H9 (cell line): ENCODE measurements around the gene PITPNM3. TPM values are rescaled to one million over a fixed set of nuclear protein-coding genes. Genes with fewer than 3 reads are reported as not detected.

Experiments
- DNase-seq: peaks from one replicate; pipeline ENCODE4 v3.0.0-alpha.2; 2017
- H2AFZ ChIP-seq: one replicate; pipeline ENCODE4 v1.6.1; 2013; ENCODE audit warnings: mild to moderate bottlenecking, low read length, control low read depth, moderate library complexity
- H2AK5ac ChIP-seq: 2 replicates; pipeline ENCODE4 v1.6.1; 2013; ENCODE audit warnings: low read length, control low read depth, mixed read lengths; ENCODE audit not compliant: insufficient read length
- H2BK120ac ChIP-seq: one replicate; pipeline ENCODE4 v1.6.1; 2013; ENCODE audit warnings: low read depth, mild to moderate bottlenecking, low read length, control low read depth, inconsistent platforms; ENCODE audit not compliant: poor library complexity, severe bottlenecking
- H2BK12ac ChIP-seq: 2 replicates; pipeline ENCODE4 v1.6.1; 2013; ENCODE audit warnings: low read length, control low read depth, mixed read lengths, low read depth; ENCODE audit not compliant: insufficient read length
- H2BK15ac ChIP-seq: 2 replicates; pipeline ENCODE4 v1.6.1; 2013; ENCODE audit warnings: low read depth, low read length, control low read depth
- H2BK20ac ChIP-seq: one replicate; pipeline ENCODE4 v1.6.1; 2013; ENCODE audit warnings: low read depth, mild to moderate bottlenecking, low read length, control low read depth, inconsistent platforms; ENCODE audit not compliant: poor library complexity, severe bottlenecking
- H2BK5ac ChIP-seq: 2 replicates; pipeline ENCODE4 v1.6.1; 2013; ENCODE audit warnings: low read length, control low read depth, mixed read lengths; ENCODE audit not compliant: insufficient read length
- H3K14ac ChIP-seq: 2 replicates; pipeline ENCODE4 v1.6.1; 2013; ENCODE audit warnings: low read length, control low read depth; ENCODE audit not compliant: insufficient read depth
- H3K18ac ChIP-seq: 2 replicates; pipeline ENCODE4 v1.6.1; 2013; ENCODE audit warnings: low read depth, mild to moderate bottlenecking, mixed read lengths, low read length, control low read depth; ENCODE audit not compliant: insufficient read length
- H3K23ac ChIP-seq: 2 replicates; pipeline ENCODE4 v1.6.1; 2013; ENCODE audit warnings: low read length, control low read depth, mixed read lengths, low read depth; ENCODE audit not compliant: insufficient read length
- H3K23me2 ChIP-seq: 2 replicates; pipeline ENCODE4 v1.6.1; 2013; ENCODE audit warnings: low read depth, mild to moderate bottlenecking, mixed read lengths, low read length, control low read depth; ENCODE audit not compliant: insufficient read length, poor library complexity, severe bottlenecking
- H3K27ac ChIP-seq: 2 replicates; pipeline ENCODE4 v1.5.1; 2013; ENCODE audit warnings: low read length, control low read depth, mixed read lengths, low read depth; ENCODE audit not compliant: insufficient read length
- H3K27me3 ChIP-seq: 2 replicates; pipeline ENCODE4 v1.6.1; 2013; ENCODE audit warnings: low read length, control low read depth, inconsistent platforms; ENCODE audit not compliant: insufficient read depth
- H3K4ac ChIP-seq: 2 replicates; pipeline ENCODE4 v1.6.1; 2013; ENCODE audit warnings: low read depth, mild to moderate bottlenecking, control low read depth, inconsistent platforms, low read length, moderate library complexity
- H3K4me1 ChIP-seq: 2 replicates; pipeline ENCODE4 v1.6.1; 2013; ENCODE audit warnings: low read length, control low read depth, inconsistent platforms; ENCODE audit not compliant: insufficient read depth
- H3K4me2 ChIP-seq: 2 replicates; pipeline ENCODE4 v1.6.1; 2013; ENCODE audit warnings: low read length, control low read depth, mixed read lengths; ENCODE audit not compliant: insufficient read length, insufficient read depth
- H3K56ac ChIP-seq: 2 replicates; pipeline ENCODE4 v1.6.1; 2013; ENCODE audit warnings: low read depth, mild to moderate bottlenecking, mixed read lengths, low read length, control low read depth; ENCODE audit not compliant: insufficient read length
- H3K79me1 ChIP-seq: 2 replicates; pipeline ENCODE4 v1.6.1; 2013; ENCODE audit warnings: low read depth, mild to moderate bottlenecking, moderate library complexity, low read length, control low read depth, inconsistent platforms; ENCODE audit not compliant: insufficient read depth, poor library complexity, severe bottlenecking
- H3K79me2 ChIP-seq: 2 replicates; pipeline ENCODE4 v1.6.1; 2013; ENCODE audit warnings: low read length, control low read depth, inconsistent platforms; ENCODE audit not compliant: insufficient read depth
- H3K9ac ChIP-seq: 2 replicates; pipeline ENCODE4 v1.6.1; 2013; ENCODE audit warnings: low read length, control low read depth, mixed read lengths; ENCODE audit not compliant: insufficient read length; ENCODE audit errors: extremely low read depth
- H3K9me3 ChIP-seq: one replicate; pipeline ENCODE4 v1.6.1; 2013; ENCODE audit warnings: low read depth, low read length, inconsistent platforms; ENCODE audit not compliant: control insufficient read depth
- H3T11ph ChIP-seq: one replicate; pipeline ENCODE4 v1.6.1; 2013; ENCODE audit warnings: mild to moderate bottlenecking, low read length, control low read depth, inconsistent platforms
- H4K20me1 ChIP-seq: one replicate; pipeline ENCODE4 v1.6.1; 2013; ENCODE audit not compliant: control insufficient read depth, insufficient read length, insufficient read depth
- H4K5ac ChIP-seq: 2 replicates; pipeline ENCODE4 v1.6.1; 2013; ENCODE audit warnings: low read depth, mild to moderate bottlenecking, mixed read lengths, low read length, control low read depth; ENCODE audit not compliant: insufficient read length
- H4K8ac ChIP-seq: replicated peaks from 2 replicates; pipeline ENCODE4 v1.6.1; 2013; ENCODE audit warnings: low read length, control low read depth, mixed read lengths, low read depth; ENCODE audit not compliant: insufficient read length
- H4K91ac ChIP-seq: 2 replicates; pipeline ENCODE4 v1.6.1; 2013; ENCODE audit warnings: low read depth, mild to moderate bottlenecking, moderate library complexity, mixed read lengths, low read length, control low read depth; ENCODE audit not compliant: insufficient read length
- H3K27ac Mint-ChIP-seq, 3 experiments: 2 replicates in 2 of 3; 3 replicates in 1 of 3; pipeline ENCODE4 v1.8.0; 2020 to 2021; ENCODE audit warnings: mixed read lengths in 3 of 3, mild to moderate bottlenecking in 1 of 3, moderate library complexity in 1 of 3
- H3K27me3 Mint-ChIP-seq: 2 replicates; pipeline ENCODE4 v1.8.0; 2021; ENCODE audit warnings: low read depth, mild to moderate bottlenecking, moderate library complexity, mixed read lengths
- H3K36me3 Mint-ChIP-seq, 3 experiments: 2 replicates in 2 of 3; 3 replicates in 1 of 3; pipeline ENCODE4 v1.8.0; 2020 to 2021; ENCODE audit warnings: low read depth in 3 of 3, mixed read lengths in 3 of 3; ENCODE audit not compliant: insufficient read depth in 1 of 3
- H3K4me1 Mint-ChIP-seq, 2 experiments: 2 replicates each; pipeline ENCODE4 v1.8.0; 2020; ENCODE audit warnings: mixed read lengths in 2 of 2
- H3K4me3 Mint-ChIP-seq, 2 experiments: 2 replicates in 1 of 2; 3 replicates in 1 of 2; pipeline ENCODE4 v1.8.0; 2020 to 2021; ENCODE audit warnings: mild to moderate bottlenecking in 2 of 2, mixed read lengths in 2 of 2, moderate library complexity in 1 of 2
- H3K9me3 Mint-ChIP-seq, 2 experiments: 2 replicates in 1 of 2; 3 replicates in 1 of 2; pipeline ENCODE4 v1.8.0; 2020; ENCODE audit warnings: mild to moderate bottlenecking in 2 of 2, mixed read lengths in 2 of 2, moderate library complexity in 1 of 2
- WGBS: extraction: QIAGEN DNeasy Blood & Tissue Kit; methylation state at CpG from one replicate; pipeline ENCODE4 v1.1.7; 2013; ENCODE audit warnings: missing lambda C conversion rate, low lambda C conversion rate, mixed read lengths; ENCODE audit not compliant: insufficient read length; ENCODE audit errors: extremely low coverage; 5-methylcytosine and 5-hydroxymethylcytosine counted together
- total RNA-seq: library from RNA; stranded (reverse); gene quantifications from 2 replicates; pipeline ENCODE4 v1.2.1, GENCODE V29; 2021
- TF ChIP-seq, protein P1 (sequence below): fragments of 200-600 bp; sonication (generic); conservative IDR thresholded peaks from 3 replicates; pipeline ENCODE4 v1.8.0; 2021; ENCODE audit warnings: antibody characterized with exemption, mild to moderate bottlenecking

The PITPNM3 gene
- total RNA-seq, 1 experiment from 2014 or later: 3.4 TPM

DNA sequence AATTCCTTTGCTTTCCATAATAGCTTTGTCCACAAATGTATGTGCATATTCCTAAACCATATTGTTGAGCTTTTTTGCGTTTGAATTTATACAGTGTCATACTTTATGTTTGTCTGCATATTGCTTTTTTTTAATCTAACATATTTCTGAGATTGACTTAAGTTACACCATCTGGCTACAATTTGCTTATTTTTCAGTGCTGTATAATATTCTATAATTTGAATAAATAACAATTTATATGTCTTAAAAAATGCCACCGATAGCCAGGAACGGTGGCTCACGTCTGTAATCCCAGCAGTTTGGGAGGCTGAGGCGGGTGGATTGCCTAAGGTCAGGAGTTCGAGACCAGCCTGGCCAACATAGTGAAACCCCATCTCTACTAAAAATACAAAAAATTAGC is 113.6 kb downstream of the PITPNM3 start:
- Mint-ChIP-seq H3K36me3 (peaks cover 20 to 48% (median 27%) of the 10 kb centered on the region in 3 experiments), H3K9me3 (peaks cover 9 to 19% of the 10 kb centered on the region in 2 experiments), H3K27me3 (no peaks in the 10 kb centered on the region; the same call in none of the 2 replicates), H3K4me3 (no peak overlapping the region), H3K4me1 (peaks cover 64 to 65% of the 10 kb centered on the region in 2 experiments), H3K27ac (no peak overlapping the region)
- Histone ChIP-seq H2BK5ac (no peak overlapping the region), H3K23ac (no peak overlapping the region), H3K79me2 (no peaks in the 10 kb centered on the region; the same call in 1 of the 2 replicates), H2BK120ac (no peak overlapping the region), H2AK5ac (no peak overlapping the region), H2AFZ (no peak overlapping the region), H3K23me2 (peaks cover 11% of the 10 kb centered on the region), H4K8ac (no peak overlapping the region), H3K9me3 (no peaks in the 10 kb centered on the region), H3K14ac (no peak overlapping the region), H3K4me2 (no peak overlapping the region), H2BK15ac (no peak overlapping the region), H2BK12ac (no peak overlapping the region), H3K18ac (no peak overlapping the region), H3K4ac (no peak overlapping the region), H3K9ac (no peak overlapping the region), H3K56ac (no peak overlapping the region), H3K4me1 (peaks cover 14% of the 10 kb centered on the region), H3K27me3 (no peaks in the 10 kb centered on the region), H4K5ac (no peak overlapping the region), H3K27ac (no peak overlapping the region), H3K79me1 (peaks cover 16% of the 10 kb centered on the region), H2BK20ac (no peak overlapping the region), H4K91ac (no peak overlapping the region), H4K20me1 (no peaks in the 10 kb centered on the region), H3T11ph (no peak overlapping the region)
- no CpG with 5 or more reads among the region's 6 CpGs for WGBS
- DNase-seq: no peak
- TF ChIP-seq, protein P1, sequence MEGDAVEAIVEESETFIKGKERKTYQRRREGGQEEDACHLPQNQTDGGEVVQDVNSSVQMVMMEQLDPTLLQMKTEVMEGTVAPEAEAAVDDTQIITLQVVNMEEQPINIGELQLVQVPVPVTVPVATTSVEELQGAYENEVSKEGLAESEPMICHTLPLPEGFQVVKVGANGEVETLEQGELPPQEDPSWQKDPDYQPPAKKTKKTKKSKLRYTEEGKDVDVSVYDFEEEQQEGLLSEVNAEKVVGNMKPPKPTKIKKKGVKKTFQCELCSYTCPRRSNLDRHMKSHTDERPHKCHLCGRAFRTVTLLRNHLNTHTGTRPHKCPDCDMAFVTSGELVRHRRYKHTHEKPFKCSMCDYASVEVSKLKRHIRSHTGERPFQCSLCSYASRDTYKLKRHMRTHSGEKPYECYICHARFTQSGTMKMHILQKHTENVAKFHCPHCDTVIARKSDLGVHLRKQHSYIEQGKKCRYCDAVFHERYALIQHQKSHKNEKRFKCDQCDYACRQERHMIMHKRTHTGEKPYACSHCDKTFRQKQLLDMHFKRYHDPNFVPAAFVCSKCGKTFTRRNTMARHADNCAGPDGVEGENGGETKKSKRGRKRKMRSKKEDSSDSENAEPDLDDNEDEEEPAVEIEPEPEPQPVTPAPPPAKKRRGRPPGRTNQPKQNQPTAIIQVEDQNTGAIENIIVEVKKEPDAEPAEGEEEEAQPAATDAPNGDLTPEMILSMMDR: no peak
